HAP-1 (cell line): ENCODE data around the gene ADIPOQ.
A peak's percentile ranks its signal among the peaks of the same experiment; 100 is the strongest.
"Not testable (repeated sequence)": the region's sequence is repeated elsewhere in the genome, so short reads cannot be mapped to it uniquely, and the experiment has no call there.

Experiments used
- DNase-seq, 2 experiments: peaks; one replicate each; pipeline ENCODE4 v3.0.0-alpha.2; 2016 to 2020; ENCODE audit warnings: low spot score in 2 of 2
- H3K27me3 ChIP-seq: fragments of 250-450 bp; sonication (Bioruptor Pico); 2 replicates; pipeline ENCODE4 v1.5.1; 2020; ENCODE audit warnings: low read depth, mild to moderate bottlenecking, moderate library complexity
- H3K36me3 ChIP-seq: fragments of 250-450 bp; sonication (Bioruptor Pico); replicated peaks from 2 replicates; pipeline ENCODE4 v1.5.1; 2020; ENCODE audit warnings: mild to moderate bottlenecking
- H3K4me1 ChIP-seq: fragments of 250-450 bp; sonication (Bioruptor Pico); 2 replicates; pipeline ENCODE4 v1.5.1; 2020; ENCODE audit warnings: mild to moderate bottlenecking
- H3K4me3 ChIP-seq: fragments of 250-450 bp; sonication (Bioruptor Pico); 2 replicates; pipeline ENCODE4 v1.5.1; 2020; ENCODE audit warnings: mild to moderate bottlenecking, moderate library complexity
- H3K9me3 ChIP-seq: fragments of 250-450 bp; sonication (Bioruptor Pico); 2 replicates; pipeline ENCODE4 v1.5.1; 2020; ENCODE audit warnings: mild to moderate bottlenecking, moderate library complexity
- in situ Hi-C: fragments of 300-500 bp; cut with MboI; formaldehyde crosslinking; loops from 3 replicates; pipeline ENCODE4 v1.14.3; 2020; ENCODE audit warnings: low sequenced_read_pairs, inconsistent platforms, mixed read lengths

ADIPOQ gene

DNA sequence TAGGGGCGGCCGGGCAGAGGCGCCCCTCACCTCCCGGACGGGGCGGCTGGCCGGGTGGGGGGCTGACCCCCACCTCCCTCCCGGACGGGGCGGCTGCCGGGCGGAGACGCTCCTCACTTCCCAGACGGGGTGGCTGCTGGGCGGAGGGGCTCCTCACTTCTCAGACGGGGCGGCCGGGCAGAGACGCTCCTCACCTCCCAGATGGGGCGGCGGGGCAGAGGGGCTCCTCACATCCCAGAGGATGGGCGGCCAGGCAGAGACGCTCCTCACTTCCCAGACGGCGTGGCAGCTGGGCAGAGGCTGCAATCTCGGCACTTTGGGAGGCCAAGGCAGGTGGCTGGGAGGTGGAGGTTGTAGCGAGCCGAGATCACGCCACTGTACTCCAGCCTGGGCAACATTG lies 42.4 kb downstream of the ADIPOQ start:
- H3K9me3 ChIP-seq, DNase-seq, H3K4me3 ChIP-seq, H3K27me3 ChIP-seq, H3K36me3 ChIP-seq: not testable (repeated sequence)
- in situ Hi-C loops, result loop anchor here (10.0 kb wide), 1 partner anchor 50 kb away; the partner anchor contains the start of gene ST6GAL1
- H3K4me1 ChIP-seq, result peaks cover 58% of the 10 kb centered on the region

DNA sequence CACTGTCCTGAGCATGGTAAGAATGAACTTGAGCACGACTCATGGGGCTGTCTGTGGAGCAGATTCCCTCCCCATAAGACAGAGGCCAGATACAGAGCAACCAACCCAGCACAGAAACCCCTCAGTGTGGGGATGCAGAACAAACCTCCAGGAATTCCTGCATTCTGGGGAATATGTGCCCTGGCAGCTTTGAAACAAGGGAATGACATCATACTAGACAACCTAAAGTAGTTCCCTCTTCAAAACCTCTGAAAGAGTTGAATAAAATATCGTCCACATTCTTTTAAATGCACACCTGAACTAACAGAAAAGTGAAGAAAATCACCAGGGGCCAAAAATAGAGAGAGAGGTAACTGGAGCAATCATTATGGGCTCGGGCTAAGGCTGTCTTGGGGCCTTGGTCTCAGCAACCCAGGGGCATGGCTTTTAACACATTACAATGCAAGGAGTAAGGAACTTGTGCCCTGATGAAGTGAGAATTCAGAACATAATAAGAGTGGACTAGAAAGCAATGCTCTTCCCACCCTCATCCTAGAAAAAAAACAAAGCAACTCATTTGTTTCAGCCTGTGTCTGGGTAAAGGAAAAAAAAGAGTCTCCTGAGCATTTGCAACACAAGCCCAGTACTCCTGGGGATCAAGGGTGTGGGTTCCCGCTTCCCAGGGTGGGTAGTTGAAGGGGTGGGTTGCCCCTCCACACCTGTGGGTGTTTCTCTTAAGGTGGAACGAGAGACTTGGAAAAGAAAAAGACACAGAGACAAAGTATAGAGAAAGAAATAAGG lies 43.9 kb downstream of the ADIPOQ start:
- Histone ChIP-seq H3K4me1 (peaks cover 70% of the 10 kb centered on the region), H3K27me3 (no peaks in the 10 kb centered on the region), H3K4me3 (no peak overlapping the region), H3K9me3 (no peaks in the 10 kb centered on the region), H3K36me3 (no peaks in the 10 kb centered on the region)
- DNase-seq, result no peak
- in situ Hi-C loops, result loop anchor here (10.0 kb wide), 1 partner anchor 48 kb away; the partner anchor contains the start of gene ST6GAL1

DNA sequence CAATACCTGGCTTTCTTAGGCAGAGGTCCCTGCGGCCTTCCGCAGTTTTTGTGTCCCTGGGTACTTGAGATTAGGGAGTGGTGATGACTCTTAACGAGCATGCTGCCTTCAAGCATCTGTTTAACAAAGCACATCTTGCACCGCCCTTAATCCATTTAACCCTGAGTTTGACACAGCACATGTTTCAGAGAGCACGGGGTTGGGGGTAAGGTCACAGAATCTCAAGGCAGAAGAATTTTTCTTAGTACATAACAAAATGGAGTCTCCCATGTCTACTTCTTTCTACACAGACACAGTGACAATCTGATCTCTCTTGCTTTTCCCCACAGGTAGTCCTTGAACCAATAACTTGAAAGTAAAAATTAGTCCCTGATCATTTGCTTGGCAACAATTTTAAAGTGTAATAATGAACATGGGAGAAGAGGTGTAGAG lies 45.0 kb downstream of the ADIPOQ start:
- DNase-seq, H3K27me3 ChIP-seq, H3K36me3 ChIP-seq, H3K4me3 ChIP-seq, H3K9me3 ChIP-seq: not testable (repeated sequence)
- in situ Hi-C loops, result loop anchor here (10.0 kb wide), 1 partner anchor 47 kb away; the partner anchor contains the start of gene ST6GAL1
- peaks cover 65% of the 10 kb centered on the region for H3K4me1 ChIP-seq

DNA sequence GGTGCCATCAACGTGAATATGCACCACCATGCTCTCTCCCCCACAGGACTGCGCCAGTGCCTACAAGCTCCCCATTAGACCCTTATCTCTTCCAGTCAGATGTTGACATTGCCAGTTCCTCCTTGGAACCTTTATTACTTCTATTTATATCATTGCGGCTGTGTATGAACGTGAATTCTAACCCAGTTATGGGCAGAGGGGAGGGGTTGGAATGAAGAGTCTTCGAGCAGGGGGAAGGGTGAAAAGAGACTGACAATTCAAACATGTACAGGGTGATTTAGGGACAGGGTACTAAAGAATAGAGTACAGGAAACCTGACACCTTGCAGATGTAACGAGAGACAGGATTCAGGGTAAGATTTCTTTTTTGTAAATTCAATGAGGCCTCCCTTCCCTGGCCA lies 46.1 kb downstream of the ADIPOQ start:
- H3K36me3 ChIP-seq, result no peaks in the 10 kb centered on the region
- no peak overlapping the region for H3K4me3 ChIP-seq
- H3K4me1 ChIP-seq, result peaks cover 68% of the 10 kb centered on the region
- in situ Hi-C loops, result loop anchor here (10.0 kb wide), 1 partner anchor 46 kb away; the partner anchor contains the start of gene ST6GAL1
- H3K27me3 ChIP-seq, result no peaks in the 10 kb centered on the region
- peak; percentile 77 to 99 for DNase-seq
- no peaks in the 10 kb centered on the region for H3K9me3 ChIP-seq

DNA sequence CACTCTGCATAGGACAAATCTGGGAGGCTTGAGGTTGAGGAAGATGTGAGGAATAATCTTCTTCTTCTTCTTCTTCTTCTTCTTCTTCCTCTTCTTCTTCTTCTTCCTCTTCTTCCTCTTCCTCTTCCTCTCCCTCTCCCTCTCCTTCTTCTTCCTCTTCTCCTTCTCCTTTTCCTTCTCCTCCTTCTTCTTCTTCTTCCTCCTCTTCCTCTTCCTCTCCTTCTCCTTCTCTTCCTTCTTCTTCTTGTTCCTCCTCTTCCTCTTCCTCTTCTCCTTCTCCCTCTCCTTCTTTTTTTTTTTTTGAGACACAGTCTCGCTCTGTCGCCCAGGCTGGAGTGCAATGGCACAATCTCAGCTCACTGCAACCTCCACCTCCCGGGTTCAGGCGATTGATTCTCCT lies 47.2 kb downstream of the ADIPOQ start:
- not testable (repeated sequence) for H3K27me3 ChIP-seq, H3K4me3 ChIP-seq, H3K36me3 ChIP-seq, H3K9me3 ChIP-seq, DNase-seq
- peaks cover 70% of the 10 kb centered on the region for H3K4me1 ChIP-seq
- in situ Hi-C loops, result loop anchor here (10.0 kb wide), 1 partner anchor 45 kb away; the partner anchor contains the start of gene ST6GAL1

DNA sequence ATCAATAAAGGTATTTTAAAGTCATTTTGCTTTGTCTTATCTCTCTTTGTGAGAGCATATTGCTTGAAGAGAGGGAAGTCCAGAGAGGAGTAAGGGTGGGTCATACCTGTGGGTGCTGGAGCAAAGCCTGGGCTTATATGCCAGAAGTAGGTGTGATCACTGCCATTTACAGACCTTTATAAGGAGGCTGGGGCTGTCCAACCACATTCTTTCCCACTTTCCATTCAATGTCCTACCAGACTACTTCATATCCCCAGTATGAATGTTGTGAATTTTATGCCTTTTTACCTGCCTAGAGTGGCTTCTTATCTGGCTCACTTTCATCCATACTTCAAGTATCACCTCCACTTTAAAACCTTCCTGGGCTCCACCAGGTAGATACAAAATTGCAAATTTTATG lies 48.4 kb downstream of the ADIPOQ start:
- in situ Hi-C loops, result no loop called here
- no peaks in the 10 kb centered on the region for H3K36me3 ChIP-seq
- peaks cover 77% of the 10 kb centered on the region for H3K4me1 ChIP-seq
- no peaks in the 10 kb centered on the region for H3K9me3 ChIP-seq
- H3K4me3 ChIP-seq, result no peak overlapping the region
- DNase-seq, result no peak
- no peaks in the 10 kb centered on the region for H3K27me3 ChIP-seq

DNA sequence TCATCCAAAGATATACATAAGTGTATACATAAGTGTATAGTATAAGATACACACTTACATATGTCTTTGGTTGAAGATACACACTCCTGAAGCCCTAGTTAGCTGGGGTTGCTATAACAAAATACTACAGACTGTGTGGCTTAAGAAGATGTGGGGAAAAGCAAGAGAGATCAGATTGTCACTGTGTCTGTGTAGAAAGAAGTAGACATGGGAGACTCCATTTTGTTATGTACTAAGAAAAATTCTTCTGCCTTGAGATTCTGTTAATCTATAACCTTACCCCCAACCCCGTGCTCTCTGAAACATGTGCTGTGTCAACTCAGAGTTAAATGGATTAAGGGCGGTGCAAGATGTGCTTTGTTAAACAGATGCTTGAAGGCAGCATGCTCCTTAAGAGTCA lies 50.6 kb downstream of the ADIPOQ start:
- in situ Hi-C loops, H3K9me3 ChIP-seq, DNase-seq, H3K36me3 ChIP-seq, H3K27me3 ChIP-seq, H3K4me3 ChIP-seq: not testable (repeated sequence)
- peaks cover 78% of the 10 kb centered on the region for H3K4me1 ChIP-seq

DNA sequence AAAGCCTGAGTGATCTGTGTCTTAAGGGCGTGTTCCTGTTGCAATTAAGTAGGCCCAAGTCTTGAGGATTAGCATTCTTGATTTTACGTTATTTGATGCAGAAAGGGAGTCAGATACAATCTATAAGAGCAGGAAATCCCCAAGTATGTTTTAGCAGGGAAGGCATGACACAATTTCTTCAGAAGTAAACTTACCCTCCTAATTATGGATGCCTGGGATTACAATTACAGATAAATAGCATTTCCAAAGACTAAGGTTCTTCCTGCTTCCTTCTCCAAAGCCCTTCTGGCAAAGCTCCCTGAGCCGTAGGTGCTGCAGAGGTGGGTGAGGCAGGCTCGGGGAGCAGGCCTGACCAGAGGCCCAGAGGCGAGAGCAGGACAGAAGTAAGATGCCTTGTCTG lies 52.9 kb downstream of the ADIPOQ start:
- Histone ChIP-seq H3K4me1 (peaks cover 58% of the 10 kb centered on the region), H3K36me3 (no peaks in the 10 kb centered on the region), H3K4me3 (no peak overlapping the region), H3K9me3 (no peaks in the 10 kb centered on the region), H3K27me3 (no peaks in the 10 kb centered on the region)
- peak; percentile 80 to 95 for DNase-seq
- in situ Hi-C loops, result no loop called here

DNA sequence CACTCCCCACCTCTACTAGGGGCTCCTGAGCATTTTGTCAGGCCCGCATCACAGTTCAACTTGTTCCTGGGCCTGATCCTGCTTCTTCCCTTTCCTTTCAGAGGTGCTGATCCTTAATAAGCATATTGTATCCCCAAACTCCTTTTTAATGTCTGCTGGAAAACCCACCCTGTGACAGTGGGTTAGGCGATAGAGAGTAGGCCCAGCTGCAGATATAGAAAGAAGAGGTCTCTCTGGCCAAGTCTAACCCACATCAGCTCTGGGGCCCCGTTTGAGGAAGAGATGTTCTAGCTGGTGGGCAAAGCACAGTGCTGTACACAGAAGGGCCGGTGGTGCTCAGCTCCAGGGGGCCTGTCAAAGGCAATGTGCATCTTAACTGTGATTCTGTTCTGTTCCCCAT lies 53.5 kb downstream of the ADIPOQ start:
- no peak for DNase-seq

DNA sequence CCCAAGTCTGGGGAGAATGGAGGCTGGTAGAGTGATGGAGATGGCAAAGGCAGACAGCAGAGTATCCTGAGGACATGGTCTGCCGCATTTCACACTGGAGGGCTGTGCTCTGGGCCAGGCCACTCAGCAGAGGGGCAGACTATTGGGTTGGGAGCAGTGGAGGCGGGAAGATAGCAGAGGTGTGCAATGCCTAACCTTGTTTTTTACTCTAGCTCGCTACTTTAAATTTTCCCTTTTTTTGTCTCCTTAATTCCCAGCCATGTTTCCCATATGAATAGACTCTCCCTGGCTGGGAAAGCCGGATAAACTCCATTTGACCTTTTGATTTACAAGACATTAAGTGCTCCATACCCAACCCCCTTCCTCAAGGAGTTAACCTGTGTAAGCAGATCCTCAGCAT lies 54.4 kb downstream of the ADIPOQ start:
- peaks cover 51% of the 10 kb centered on the region for H3K4me1 ChIP-seq
- no peaks in the 10 kb centered on the region for H3K27me3 ChIP-seq
- H3K9me3 ChIP-seq, result no peaks in the 10 kb centered on the region
- no peak overlapping the region for H3K4me3 ChIP-seq
- peak; percentile 70 to 96 for DNase-seq
- in situ Hi-C loops, result no loop called here
- no peaks in the 10 kb centered on the region for H3K36me3 ChIP-seq

More for the DNA sequence above, 53.5 kb downstream of the ADIPOQ start:
- Histone ChIP-seq H3K27me3 (no peaks in the 10 kb centered on the region), H3K36me3 (no peaks in the 10 kb centered on the region), H3K9me3 (no peaks in the 10 kb centered on the region), H3K4me3 (no peak overlapping the region), H3K4me1 (peaks cover 53% of the 10 kb centered on the region)
- in situ Hi-C loops, result no loop called here

DNA sequence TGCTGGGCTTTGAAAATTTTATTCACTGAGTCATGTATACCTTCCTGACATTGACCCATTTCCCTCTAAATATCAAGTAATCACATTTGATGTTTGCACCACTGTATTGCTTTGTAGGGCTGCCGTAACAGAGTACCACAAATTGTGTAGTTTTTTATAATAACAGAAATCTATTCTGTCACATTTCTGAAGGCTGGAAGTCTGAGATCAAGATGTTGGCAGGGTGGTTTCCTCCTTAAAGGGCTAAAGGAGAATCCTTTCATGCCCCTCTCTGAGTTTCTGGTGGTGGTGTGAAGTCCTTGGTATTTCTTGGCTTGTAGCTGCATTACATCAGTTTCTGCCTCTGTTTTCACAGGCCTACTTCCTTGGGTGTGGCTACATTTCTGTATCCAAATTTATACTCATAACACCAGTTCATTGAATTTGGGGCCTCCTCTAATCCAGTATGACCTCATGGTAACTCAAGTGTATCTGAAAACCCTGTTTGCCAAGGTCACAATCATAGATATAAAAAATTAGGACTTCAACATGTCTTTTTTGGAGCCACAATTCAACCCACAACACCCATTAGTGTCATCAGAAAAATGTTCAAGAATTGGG lies 58.7 kb downstream of the ADIPOQ start:
- no peaks in the 10 kb centered on the region for H3K27me3 ChIP-seq
- H3K36me3 ChIP-seq, result no peaks in the 10 kb centered on the region
- DNase-seq, result no peak
- in situ Hi-C loops, result no loop called here
- H3K9me3 ChIP-seq, result peaks cover 5% of the 10 kb centered on the region; the same call in 1 of the 2 replicates
- no peak overlapping the region for H3K4me3 ChIP-seq
- peaks cover 14% of the 10 kb centered on the region for H3K4me1 ChIP-seq

DNA sequence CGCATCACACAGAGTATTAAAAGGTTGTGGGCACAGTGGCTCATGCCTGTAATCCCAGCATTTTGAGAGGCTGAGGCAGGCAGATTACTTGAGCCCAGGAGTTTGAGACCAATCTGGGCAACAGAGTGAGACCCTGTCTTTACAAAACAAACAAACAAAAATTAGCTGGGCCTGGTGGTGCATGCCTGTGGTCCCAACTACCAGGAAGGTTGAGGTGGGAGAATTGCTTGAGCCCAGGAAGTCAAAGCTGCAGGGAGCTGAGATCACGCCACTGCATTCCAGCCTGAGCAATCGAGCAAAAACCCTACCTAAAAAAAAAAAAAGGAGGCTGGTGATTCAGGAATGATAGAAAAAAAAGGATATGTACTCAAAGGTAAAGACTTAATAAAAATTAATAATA lies 59.6 kb downstream of the ADIPOQ start:
- H3K9me3 ChIP-seq, result peaks cover 5% of the 10 kb centered on the region; the same call in 1 of the 2 replicates
- in situ Hi-C loops, result no loop called here
- H3K36me3 ChIP-seq, result no peaks in the 10 kb centered on the region
- no peaks in the 10 kb centered on the region for H3K27me3 ChIP-seq
- DNase-seq, result no peak
- H3K4me1 ChIP-seq, result peaks cover 6% of the 10 kb centered on the region
- H3K4me3 ChIP-seq, result no peak overlapping the region

DNA sequence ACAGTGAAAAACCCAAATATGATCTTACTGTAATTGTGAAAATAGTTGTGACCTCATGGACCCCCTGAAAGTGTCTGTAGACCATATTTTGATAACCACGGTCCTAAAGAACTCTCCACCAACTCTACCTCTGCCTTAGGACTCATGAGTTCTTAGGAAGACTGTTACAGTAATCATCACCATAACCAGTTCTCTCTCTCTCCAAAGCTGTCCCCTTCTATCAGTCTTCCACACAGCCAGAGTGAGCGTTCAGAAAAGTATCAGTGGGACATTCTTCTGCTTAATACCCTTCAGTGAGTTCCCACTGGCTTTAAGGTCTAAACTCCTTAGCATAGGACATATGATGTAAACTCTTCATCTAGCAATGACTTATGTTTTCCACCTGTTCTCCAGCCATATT lies 60.2 kb downstream of the ADIPOQ start:
- Histone ChIP-seq H3K4me1 (no peaks in the 10 kb centered on the region; the same call in 1 of the 2 replicates), H3K36me3 (no peaks in the 10 kb centered on the region), H3K27me3 (no peaks in the 10 kb centered on the region), H3K9me3 (peaks cover 5% of the 10 kb centered on the region; the same call in 1 of the 2 replicates), H3K4me3 (no peak overlapping the region)
- DNase-seq, result no peak
- in situ Hi-C loops, result no loop called here

DNA sequence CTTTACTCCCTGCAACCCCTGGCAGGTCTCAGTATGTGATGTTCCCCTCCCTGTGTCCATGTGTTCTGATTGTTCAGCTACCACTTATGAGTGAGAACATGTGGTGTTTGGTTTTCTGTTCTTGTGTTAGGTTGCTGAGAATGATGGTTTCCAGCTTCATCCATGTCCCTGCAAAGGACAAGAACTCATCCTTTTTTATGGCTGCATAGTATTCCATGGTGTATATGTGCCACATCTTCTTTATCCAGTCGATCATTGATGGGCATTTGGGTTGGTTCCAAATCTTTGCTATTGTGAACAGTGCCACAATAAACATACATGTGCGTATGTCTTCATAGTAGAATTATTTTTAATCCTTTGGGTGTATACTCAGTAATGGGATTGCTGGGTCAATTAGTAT lies 61.2 kb downstream of the ADIPOQ start:
- H3K27me3 ChIP-seq, H3K4me3 ChIP-seq, H3K36me3 ChIP-seq, H3K4me1 ChIP-seq, DNase-seq, H3K9me3 ChIP-seq, in situ Hi-C loops: not testable (repeated sequence)
